ENCODE measurements around the gene PHIP.

GRCh38 chr6:79094938-79095337 is 16.9 kb upstream of the PHIP start:
- no peak for TF ChIP-seq CTCF (conservative IDR thresholded peaks at IDR 0.05)
- no peak for TF ChIP-seq EZH2 (IDR thresholded peaks at IDR 0.05; ENCODE audit: low read depth)

All from PC-9 (cell line).